ENCODE measurements around the gene TSEN15. TPM values are rescaled to one million over a fixed set of nuclear protein-coding genes. Genes with fewer than 3 reads are reported as not detected.

The TSEN15 gene
- total and polyA plus RNA-seq, 9 of the 15 experiments (the other 6 are each of a cell fraction or from before 2014, with no cell fraction given) = 25.6 to 121 (median 91.3) TPM

DNA sequence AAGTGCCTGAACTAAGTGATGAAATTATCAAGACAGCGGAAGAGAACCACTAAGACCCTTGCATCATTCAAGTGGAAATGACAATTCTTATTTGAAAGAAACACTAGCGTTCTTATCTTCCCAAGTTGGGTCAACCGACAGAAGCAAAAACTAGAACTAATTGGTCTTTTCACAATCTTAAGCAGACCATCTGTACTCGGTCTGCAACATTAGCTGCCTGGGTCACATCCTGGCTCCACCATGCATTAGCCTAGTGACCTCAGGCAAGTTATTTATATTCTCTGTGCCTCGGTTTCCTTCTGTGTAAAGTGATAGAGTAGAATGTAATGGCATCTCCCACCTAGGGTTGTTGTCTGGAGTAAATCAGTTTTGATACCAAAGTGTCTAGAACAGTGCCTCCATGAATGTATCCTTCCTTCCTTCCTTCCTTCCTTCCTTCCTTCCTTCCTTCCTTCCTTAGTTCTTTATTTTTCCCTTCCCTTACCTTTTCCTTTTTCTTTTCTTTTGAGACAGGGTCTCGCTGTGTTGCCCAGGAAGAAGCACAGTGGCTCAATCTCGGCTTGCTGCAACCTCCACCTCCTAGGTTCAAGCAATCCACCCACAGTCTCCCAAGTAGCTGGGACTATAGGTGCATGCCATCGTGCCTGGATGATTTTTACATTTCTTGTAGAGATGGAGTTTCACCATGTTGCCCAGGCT is 20.0 kb upstream of the TSEN15 start:
- Histone ChIP-seq H3K4me3 (no peak overlapping the region), H4K20me1 (replicated peaks; ENCODE audit: control insufficient read depth, insufficient read depth, low read length) (no peaks in the 10 kb centered on the region), H3K79me2 (ENCODE audit: control insufficient read depth, insufficient read depth, low read length) (peaks cover 92% of the 10 kb centered on the region), H3K4me2 (ENCODE audit: insufficient read depth, low read length) (peak overlapping the region; percentile 63), H3K9ac (ENCODE audit: insufficient read depth in 1 of 2, low read depth in 2 of 2, low read length in 2 of 2) (peak overlapping the region in 1 of 2 experiments; percentile 74; a peak in 2 of 4 replicates), H3K27ac (ENCODE audit: extremely low read depth, low read depth, low read length) (peak overlapping the region; percentile 89), H3K27me3 (ENCODE audit: control insufficient read depth in 2 of 2, insufficient read depth in 2 of 2, low read length in 2 of 2) (no peaks in the 10 kb centered on the region), H3K4me1 (replicated peaks in 1 of 2; ENCODE audit: control insufficient read depth in 2 of 2, insufficient read depth in 2 of 2, low read length in 2 of 2) (peaks cover 22 to 74% of the 10 kb centered on the region in 2 experiments), H3K36me3 (ENCODE audit: control insufficient read depth, insufficient read depth, low read length) (no peaks in the 10 kb centered on the region; the same call in 2 of the 3 replicates), H2AFZ (ENCODE audit: low read depth, low read length) (peak overlapping the region; percentile 72; the same call in 1 of the 2 replicates), H3K9me3 (replicated peaks; ENCODE audit: control insufficient read depth, insufficient read depth, low read depth, low read length) (no peaks in the 10 kb centered on the region), H3K9me1 (ENCODE audit: control insufficient read depth, insufficient read depth, low read length) (no peaks in the 10 kb centered on the region)
- ATAC-seq (peak; percentile 60), FAIRE-seq (peak; percentile 96), DNase-seq (ENCODE audit: extremely low read depth in 1 of 4, low spot score in 3 of 4) (peak; percentile 30 to 92 (median 60))
- WGBS (ENCODE audit: insufficient coverage, low coverage, missing lambda C conversion rate) = 2% methylated on average over 8 of the region's 8 CpGs
- POLR2A ChIA-PET = interaction anchor here (0.5 to 2.8 kb wide), 7 partner anchors 10 to 1028 kb away, joined by 3 to 16 read pairs (median 4); partner anchors contain the start of gene TSEN15
- TSS peak; percentile 75 for BruUV-seq (replicated peaks)
- CTCF ChIA-PET (ENCODE audit: low intra/inter-chr PET ratio) = no interaction called here
- intact Hi-C loops (cut with micrococcal nuclease) = loop anchor here (1.0 to 5.0 kb wide), 5 partner anchors 21 to 374 kb away; no protein-coding TSS in a partner anchor
- in situ Hi-C loops (cut with MboI) = no loop called here
- TF ChIP-seq NR2F6 (CRISPR knock-in tag; IDR thresholded peaks at IDR 0.05) = no peak
- TF ChIP-seq SMARCB1 (IDR thresholded peaks at IDR 0.05; ENCODE audit: insufficient read length, low read depth) = no peak
- TF ChIP-seq ZNF282 (CRISPR knock-in tag; IDR thresholded peaks at IDR 0.05) = no peak
- peak; percentile 56 for TF ChIP-seq ASH1L (IDR thresholded peaks at IDR 0.05; ENCODE audit: borderline replicate concordance, low read depth, partially characterized antibody)
- no peak for TF ChIP-seq SREBF1 (IDR thresholded peaks at IDR 0.05; ENCODE audit: borderline replicate concordance, low read depth, low read length)
- no peak for TF ChIP-seq BDP1 (IDR thresholded peaks at IDR 0.05; ENCODE audit: insufficient read depth, insufficient read length)
- TF ChIP-seq ATF7 (IDR thresholded peaks at IDR 0.05) = peak; percentile 94
- TF ChIP-seq SMAD2 (IDR thresholded peaks at IDR 0.05; ENCODE audit: low read depth, low read length) = no peak
- TF ChIP-seq LARP7 (IDR thresholded peaks at IDR 0.05) = peak; percentile 98
- no peak for TF ChIP-seq ZNF707 (CRISPR knock-in tag; conservative IDR thresholded peaks at IDR 0.05)
- TF ChIP-seq PHB (CRISPR knock-in tag; IDR thresholded peaks at IDR 0.05) = no peak
- TF ChIP-seq, protein P1, sequence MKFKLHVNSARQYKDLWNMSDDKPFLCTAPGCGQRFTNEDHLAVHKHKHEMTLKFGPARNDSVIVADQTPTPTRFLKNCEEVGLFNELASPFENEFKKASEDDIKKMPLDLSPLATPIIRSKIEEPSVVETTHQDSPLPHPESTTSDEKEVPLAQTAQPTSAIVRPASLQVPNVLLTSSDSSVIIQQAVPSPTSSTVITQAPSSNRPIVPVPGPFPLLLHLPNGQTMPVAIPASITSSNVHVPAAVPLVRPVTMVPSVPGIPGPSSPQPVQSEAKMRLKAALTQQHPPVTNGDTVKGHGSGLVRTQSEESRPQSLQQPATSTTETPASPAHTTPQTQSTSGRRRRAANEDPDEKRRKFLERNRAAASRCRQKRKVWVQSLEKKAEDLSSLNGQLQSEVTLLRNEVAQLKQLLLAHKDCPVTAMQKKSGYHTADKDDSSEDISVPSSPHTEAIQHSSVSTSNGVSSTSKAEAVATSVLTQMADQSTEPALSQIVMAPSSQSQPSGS (CRISPR knock-in tag; IDR thresholded peaks at IDR 0.05) = no peak
- TF ChIP-seq RBM25 (IDR thresholded peaks at IDR 0.05; ENCODE audit: low read depth, low read length, severe bottlenecking) = no peak
- TF ChIP-seq BCOR (IDR thresholded peaks at IDR 0.05) = peak; percentile 93
- TF ChIP-seq ZNF561 (CRISPR knock-in tag; conservative IDR thresholded peaks at IDR 0.05) = no peak
- TF ChIP-seq POLR3A (IDR thresholded peaks at IDR 0.05; ENCODE audit: borderline replicate concordance, extremely low read depth, insufficient read depth, insufficient read length) = no peak
- TF ChIP-seq ZNF280B (CRISPR knock-in tag; IDR thresholded peaks at IDR 0.05) = no peak
- TF ChIP-seq NFE2 (IDR thresholded peaks at IDR 0.05; ENCODE audit: low read depth) = peak; percentile 73
- TF ChIP-seq CCAR2 (IDR thresholded peaks at IDR 0.05; ENCODE audit: low read depth, low read length) = no peak
- TF ChIP-seq U2AF2 (optimal IDR thresholded peaks at IDR 0.05; ENCODE audit: low read depth, low read length) = no peak

Measured in K562 (cell line).